ENCODE results near the gene RNF31. TPM values are rescaled to one million over a fixed set of nuclear protein-coding genes. Genes with fewer than 3 reads are reported as not detected.

RNF31 gene
- total and polyA plus RNA-seq, 2 donors (not counting 3 experiments of a cell fraction or from before 2014, with no cell fraction given), result 32.3 to 69.7 TPM

- ChIA-PET CTCF (interaction anchor here (1.1 to 3.3 kb wide), 14 partner anchors 11 to 316 kb away, joined by 3 to 27 read pairs (median 6); partner anchors contain the start of genes EMC9, IRF9 and PSME1), POLR2A (interaction anchor here (0.6 to 2.3 kb wide), 8 partner anchors 9 to 31 kb away, joined by 3 to 13 read pairs (median 7); partner anchors contain the start of genes EMC9, PCK2, PSME1 and PSME2)
- FAIRE-seq (peak; percentile 8), DNase-seq (ENCODE audit: low read depth, low spot score) (no peak)
- peak overlapping the region; percentile 96 for H3K4me2 ChIP-seq (ENCODE audit: insufficient read depth, low read length)
- H3K36me3 ChIP-seq (ENCODE audit: control insufficient read depth in 2 of 2, extremely low read depth in 1 of 2, insufficient read depth in 2 of 2, low read length in 2 of 2), result peaks cover 8 to 18% of the 10 kb centered on the region in 2 experiments
- no peaks in the 10 kb centered on the region for H3K27me3 ChIP-seq (ENCODE audit: control insufficient read depth in 2 of 2, insufficient read depth in 2 of 2, low read length in 2 of 2)
- peaks cover 13% of the 10 kb centered on the region for H3K4me1 ChIP-seq (ENCODE audit: control insufficient read depth, extremely low read depth, insufficient read depth, low read length)
- H3K9me3 ChIP-seq (replicated peaks; ENCODE audit: control insufficient read depth, insufficient read depth, low read length), result no peaks in the 10 kb centered on the region
- H4K20me1 ChIP-seq (replicated peaks; ENCODE audit: control insufficient read depth, extremely low read depth, insufficient read depth, low read length), result no peaks in the 10 kb centered on the region
- peak overlapping the region; percentile 40 to 92 (median 84) for H3K4me3 ChIP-seq (replicated peaks in 1 of 3; ENCODE audit: insufficient read depth in 1 of 3, low read depth in 1 of 3, low read length in 3 of 3)
- H2AFZ ChIP-seq (ENCODE audit: low read depth, low read length), result peak overlapping the region; percentile 87
- peak overlapping the region; percentile 88 for H3K27ac ChIP-seq (ENCODE audit: insufficient read depth, low read depth, low read length)
- no peaks in the 10 kb centered on the region for H3K79me2 ChIP-seq (ENCODE audit: control insufficient read depth, insufficient read depth, low read length)
- TF ChIP-seq CTCF (IDR thresholded peaks at IDR 0.05; ENCODE audit: extremely low read depth in 1 of 2, insufficient read depth in 1 of 2, low read depth in 1 of 2, low read length in 2 of 2) (no peak), POLR2AphosphoS5 (IDR thresholded peaks at IDR 0.05; ENCODE audit: insufficient read depth, low read depth, low read length) (no peak), MAX (IDR thresholded peaks at IDR 0.05; ENCODE audit: insufficient read depth, insufficient read length) (no peak), FOS (IDR thresholded peaks at IDR 0.05; ENCODE audit: borderline replicate concordance, insufficient read depth, low read length) (no peak), MYC (IDR thresholded peaks at IDR 0.05; ENCODE audit: low read depth, low read length) (no peak), EZH2 (IDR thresholded peaks at IDR 0.05; ENCODE audit: borderline replicate concordance, low read depth, low read length, severe bottlenecking) (no peak), GATA2 (IDR thresholded peaks at IDR 0.05; ENCODE audit: insufficient read depth, insufficient read length, low read depth, low read length) (no peak), JUN (IDR thresholded peaks at IDR 0.05; ENCODE audit: borderline replicate concordance, insufficient read depth, insufficient read length, low read depth) (no peak), POLR2A (IDR thresholded peaks at IDR 0.05; ENCODE audit: low read depth, low read length) (no peak)
- H3K9ac ChIP-seq (replicated peaks; ENCODE audit: extremely low read depth, insufficient read depth, low read length), result peak overlapping the region; percentile 88
- no TSS peak for BruUV-seq (replicated peaks)
- no peaks in the 10 kb centered on the region for H3K9me1 ChIP-seq (replicated peaks; ENCODE audit: control insufficient read depth, extremely low read depth, insufficient read depth, low read length)
- intact Hi-C loops (cut with micrococcal nuclease), result loop anchor here (1.0 to 2.0 kb wide), 2 partner anchors 73 to 117 kb away; partner anchors contain the start of genes GMPR2, IPO4 and NEDD8
- dilution Hi-C loops (cut with MboI; ENCODE audit: extremely low pct_ligation_motif_present, low sequenced_read_pairs), result no loop called here
Measured at GRCh38 chr14:24115422-24116127, 31.7 kb upstream of the RNF31 start.
